Neuronal stem cell (in vitro differentiated cells): Measurements from ENCODE around the gene FBXO10.

ENCODE experiments used
- DNase-seq: peaks from one replicate; pipeline ENCODE4 v3.0.0-alpha.2; 2013; ENCODE audit warnings: low spot score
- H2AFZ ChIP-seq: one replicate; pipeline ENCODE4 v1.6.1; 2013; ENCODE audit warnings: mild to moderate bottlenecking, low read length, inconsistent platforms
- H2AK5ac ChIP-seq: 2 replicates; pipeline ENCODE4 v1.6.1; 2013; ENCODE audit warnings: low read depth, mild to moderate bottlenecking, inconsistent platforms, low read length, moderate library complexity, mixed read lengths
- H2BK120ac ChIP-seq: 2 replicates; pipeline ENCODE4 v1.6.1; 2013; ENCODE audit warnings: low read depth, mild to moderate bottlenecking, inconsistent platforms, low read length, moderate library complexity, mixed read lengths
- H2BK12ac ChIP-seq: one replicate; pipeline ENCODE4 v1.6.1; 2013; ENCODE audit warnings: low read length, inconsistent platforms
- H2BK15ac ChIP-seq: 2 replicates; pipeline ENCODE4 v1.6.1; 2013; ENCODE audit warnings: mild to moderate bottlenecking, low read length, inconsistent platforms, mixed read lengths
- H2BK5ac ChIP-seq: one replicate; pipeline ENCODE4 v1.6.1; 2013; ENCODE audit warnings: inconsistent platforms, mild to moderate bottlenecking, low read length, moderate library complexity
- H3K14ac ChIP-seq: one replicate; pipeline ENCODE4 v1.6.1; 2013; ENCODE audit warnings: low read length, inconsistent platforms
- H3K18ac ChIP-seq: 2 replicates; pipeline ENCODE4 v1.6.1; 2013; ENCODE audit warnings: low read length, inconsistent platforms
- H3K23ac ChIP-seq: 2 replicates; pipeline ENCODE4 v1.6.1; 2013; ENCODE audit warnings: low read depth, mild to moderate bottlenecking, mixed read lengths, low read length, inconsistent platforms; ENCODE audit not compliant: poor library complexity
- H3K27ac ChIP-seq: replicated peaks from 3 replicates; pipeline ENCODE4 v1.5.1; 2013; ENCODE audit warnings: low read length, inconsistent platforms
- H3K27me3 ChIP-seq, 3 experiments: 2 replicates each; pipeline ENCODE4 v1.6.1; 2013; ENCODE audit warnings: low read length in 3 of 3, mild to moderate bottlenecking in 2 of 3, inconsistent platforms in 1 of 3, low read depth in 1 of 3, mixed read lengths in 1 of 3, moderate library complexity in 1 of 3; ENCODE audit not compliant: control insufficient read depth in 3 of 3, insufficient read depth in 3 of 3
- H3K36me3 ChIP-seq, 2 donors: replicated peaks in 1 of 2; 2 replicates each; pipeline ENCODE4 v1.6.1; 2013; ENCODE audit warnings: low read length in 2 of 2; ENCODE audit not compliant: control insufficient read depth in 2 of 2, insufficient read depth in 2 of 2
- H3K4ac ChIP-seq: 2 replicates; pipeline ENCODE4 v1.6.1; 2013; ENCODE audit warnings: inconsistent platforms, mild to moderate bottlenecking, low read length, moderate library complexity
- H3K4me1 ChIP-seq, 2 donors: 1 replicate in 1 of 2; 2 replicates in 1 of 2; pipeline ENCODE4 v1.6.1; 2013; ENCODE audit warnings: low read length in 2 of 2, low read depth in 1 of 2; ENCODE audit not compliant: control insufficient read depth in 2 of 2, insufficient read depth in 1 of 2
- H3K4me2 ChIP-seq: one replicate; pipeline ENCODE4 v1.6.1; 2013; ENCODE audit warnings: mild to moderate bottlenecking, low read length, inconsistent platforms; ENCODE audit not compliant: insufficient read depth, poor library complexity, severe bottlenecking
- H3K4me3 ChIP-seq, 2 donors: 2 replicates each; pipeline ENCODE4 v1.5.1; 2013; ENCODE audit warnings: low read length in 2 of 2, mild to moderate bottlenecking in 2 of 2, inconsistent platforms in 1 of 2, moderate library complexity in 1 of 2
- H3K79me1 ChIP-seq: one replicate; pipeline ENCODE4 v1.6.1; 2013; ENCODE audit warnings: low read depth, mild to moderate bottlenecking, inconsistent platforms, low read length, moderate library complexity
- H3K9ac ChIP-seq: one replicate; pipeline ENCODE4 v1.6.1; 2013; ENCODE audit warnings: mild to moderate bottlenecking, low read depth, low read length, inconsistent platforms; ENCODE audit not compliant: poor library complexity
- H3K9me3 ChIP-seq, 2 donors: replicated peaks in 1 of 2; 2 replicates each; pipeline versions ENCODE3 to v1.6.1; 2013; ENCODE audit warnings: low read length in 2 of 2, mild to moderate bottlenecking in 2 of 2, inconsistent platforms in 1 of 2, low read depth in 1 of 2, mixed read lengths in 1 of 2, moderate library complexity in 1 of 2; ENCODE audit not compliant: control insufficient read depth in 2 of 2, insufficient read depth in 1 of 2
- H4K8ac ChIP-seq: one replicate; pipeline ENCODE4 v1.6.1; 2013; ENCODE audit warnings: low read depth, mild to moderate bottlenecking, inconsistent platforms, low read length, moderate library complexity
- H4K91ac ChIP-seq: one replicate; pipeline ENCODE4 v1.6.1; 2013; ENCODE audit warnings: low read length, low read depth, mild to moderate bottlenecking, inconsistent platforms; ENCODE audit not compliant: poor library complexity
- WGBS, 2 donors: extraction: QIAGEN DNeasy Blood & Tissue Kit; methylation state at CpG; one replicate each; pipeline ENCODE4 v1.1.7; 2013; ENCODE audit warnings: missing lambda C conversion rate in 2 of 2, mixed read lengths in 1 of 2; ENCODE audit not compliant: insufficient read length in 2 of 2, insufficient replicate concordance in 1 of 2; ENCODE audit errors: extremely low coverage in 2 of 2; 5-methylcytosine and 5-hydroxymethylcytosine counted together

The FBXO10 gene

DNA sequence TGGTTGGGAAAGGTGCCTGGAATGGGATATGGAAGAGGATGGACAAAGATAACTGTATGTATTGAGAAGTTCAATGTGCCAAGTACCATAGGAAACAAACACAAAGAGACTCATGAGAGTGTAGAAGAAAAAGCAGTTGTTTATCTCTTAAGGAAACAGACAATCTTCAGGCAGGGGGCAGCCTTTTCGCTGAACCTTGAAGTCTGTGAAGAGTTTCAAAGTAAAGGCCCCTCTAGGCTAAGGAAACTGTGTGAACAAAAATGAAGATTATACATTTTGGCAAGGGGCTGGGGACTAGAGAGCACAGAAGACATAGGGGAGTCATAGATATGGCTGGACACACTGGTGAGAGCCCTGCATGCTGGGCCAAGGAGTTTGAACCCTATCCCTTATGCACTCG lies 47.1 kb upstream of the FBXO10 start:
- Histone ChIP-seq H2BK5ac (no peak overlapping the region), H4K91ac (no peak overlapping the region), H2BK15ac (no peak overlapping the region), H3K4me3 (no peak overlapping the region), H2BK120ac (no peak overlapping the region), H2AK5ac (no peak overlapping the region), H2BK12ac (no peak overlapping the region), H3K9me3 (no peaks in the 10 kb centered on the region), H3K4ac (no peak overlapping the region), H3K4me2 (no peak overlapping the region), H4K8ac (no peak overlapping the region), H3K36me3 (no peaks in the 10 kb centered on the region), H3K14ac (no peak overlapping the region), H3K27me3 (peaks cover 0 to 60% (median 0%) of the 10 kb centered on the region in 3 experiments), H3K23ac (no peak overlapping the region), H2AFZ (no peak overlapping the region), H3K27ac (no peak overlapping the region), H3K79me1 (no peaks in the 10 kb centered on the region), H3K9ac (no peak overlapping the region), H3K4me1 (peaks cover 0 to 16% of the 10 kb centered on the region in 2 donors), H3K18ac (no peak overlapping the region)
- no peak for DNase-seq
- WGBS, 2 donors = no CpG with 5 or more reads among the region's 2 CpGs

DNA sequence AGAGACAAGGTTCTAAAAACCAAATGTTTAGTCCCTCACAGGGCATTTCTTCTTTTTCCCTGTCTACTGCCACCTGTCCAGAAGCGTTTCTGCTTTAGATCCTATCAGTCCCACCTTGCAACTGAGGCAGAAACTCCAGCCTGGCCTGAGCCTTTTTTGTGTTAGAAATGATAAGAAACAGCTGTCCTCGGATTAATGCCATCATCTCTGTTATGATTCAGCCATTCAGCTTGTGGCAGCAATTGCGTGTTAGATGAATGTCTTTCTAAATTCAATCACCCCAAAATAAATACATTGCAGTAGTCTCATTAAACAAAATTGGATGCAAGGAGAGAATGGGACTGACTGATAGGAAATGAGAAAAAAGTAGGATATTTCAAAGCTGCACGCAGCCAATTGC lies 46.3 kb upstream of the FBXO10 start:
- no CpG with 5 or more reads among the region's 4 CpGs for WGBS, 2 donors
- Histone ChIP-seq H3K27ac (no peak overlapping the region), H3K27me3 (peaks cover 0 to 57% (median 0%) of the 10 kb centered on the region in 3 experiments), H2AFZ (no peak overlapping the region), H3K4me3 (no peak overlapping the region), H3K9me3 (no peaks in the 10 kb centered on the region), H3K14ac (no peak overlapping the region), H3K36me3 (no peaks in the 10 kb centered on the region), H4K8ac (no peak overlapping the region), H2BK12ac (no peak overlapping the region), H4K91ac (no peak overlapping the region), H2BK120ac (no peak overlapping the region), H3K23ac (no peak overlapping the region), H2BK5ac (no peak overlapping the region), H2BK15ac (no peak overlapping the region), H3K18ac (no peak overlapping the region), H3K4ac (no peak overlapping the region), H3K4me2 (no peak overlapping the region), H3K4me1 (peaks cover 0 to 19% of the 10 kb centered on the region in 2 donors), H3K79me1 (no peaks in the 10 kb centered on the region), H2AK5ac (no peak overlapping the region), H3K9ac (no peak overlapping the region)
- DNase-seq = no peak

- no peaks in the 10 kb centered on the region for H3K9me3 ChIP-seq
- H2AK5ac ChIP-seq = no peak overlapping the region
- H3K4me2 ChIP-seq = no peak overlapping the region
- H4K91ac ChIP-seq = no peak overlapping the region
- H3K27ac ChIP-seq = no peak overlapping the region
- DNase-seq = no peak
- H3K79me1 ChIP-seq = no peaks in the 10 kb centered on the region
- no peak overlapping the region for H2BK120ac ChIP-seq
- H3K23ac ChIP-seq = no peak overlapping the region
- no peak overlapping the region for H3K4ac ChIP-seq
- H3K4me1 ChIP-seq = peaks cover 0 to 18% of the 10 kb centered on the region in 2 donors
- H2BK15ac ChIP-seq = no peak overlapping the region
- peak overlapping the region; percentile 12 for H3K18ac ChIP-seq
- no peak overlapping the region for H4K8ac ChIP-seq
- no peak overlapping the region for H3K14ac ChIP-seq
- H2BK12ac ChIP-seq = no peak overlapping the region
- H3K27me3 ChIP-seq = peaks cover 0 to 54% (median 0%) of the 10 kb centered on the region in 3 experiments
- no peaks in the 10 kb centered on the region for H3K36me3 ChIP-seq
- no peak overlapping the region for H2BK5ac ChIP-seq
- H3K4me3 ChIP-seq = no peak overlapping the region
- H3K9ac ChIP-seq = no peak overlapping the region
- no CpG with 5 or more reads among the region's 9 CpGs for WGBS, 2 donors
- peak overlapping the region; percentile 16 for H2AFZ ChIP-seq
These were observed 45.3 kb upstream of the FBXO10 start for GRCh38 chr9:37621273-37622121.

GRCh38 chr9:37620396-37620795 lies 44.2 kb upstream of the FBXO10 start:
- H2BK5ac ChIP-seq = no peak overlapping the region
- no peaks in the 10 kb centered on the region for H3K9me3 ChIP-seq
- H2AFZ ChIP-seq = no peak overlapping the region
- no peak overlapping the region for H3K4ac ChIP-seq
- H3K27ac ChIP-seq = no peak overlapping the region
- H4K8ac ChIP-seq = no peak overlapping the region
- no peak overlapping the region for H3K23ac ChIP-seq
- H3K9ac ChIP-seq = no peak overlapping the region
- no peak overlapping the region for H3K4me3 ChIP-seq
- H4K91ac ChIP-seq = no peak overlapping the region
- H2BK12ac ChIP-seq = no peak overlapping the region
- peaks cover 0 to 55% (median 0%) of the 10 kb centered on the region in 3 experiments for H3K27me3 ChIP-seq
- no CpG with 5 or more reads among the region's 1 CpG for WGBS, 2 donors
- H2AK5ac ChIP-seq = no peak overlapping the region
- no peak overlapping the region for H3K4me2 ChIP-seq
- H2BK120ac ChIP-seq = no peak overlapping the region
- H3K79me1 ChIP-seq = no peaks in the 10 kb centered on the region
- no peak overlapping the region for H3K14ac ChIP-seq
- H2BK15ac ChIP-seq = no peak overlapping the region
- DNase-seq = no peak
- no peak overlapping the region for H3K18ac ChIP-seq
- no peaks in the 10 kb centered on the region for H3K36me3 ChIP-seq
- peaks cover 0 to 18% of the 10 kb centered on the region in 2 donors for H3K4me1 ChIP-seq
